DOHH2 (cell line): ENCODE measurements around the gene NLRP13.

ENCODE experiments used
- H3F3A ChIP-seq: fragments of 200-600 bp; sonication (generic), shearing (Covaris generic); 2 replicates; pipeline ENCODE4 v1.6.0; 2016; ENCODE audit warnings: antibody characterized with exemption, mild to moderate bottlenecking; ENCODE audit not compliant: control insufficient read depth, insufficient read depth
- H3K27ac ChIP-seq: fragments of 200-600 bp; sonication (generic); 2 replicates; pipeline ENCODE4 v1.5.1; 2014; ENCODE audit warnings: low read depth, mild to moderate bottlenecking, low read length, moderate library complexity
- H3K27me3 ChIP-seq: fragments of 200-600 bp; sonication (generic); 2 replicates; pipeline ENCODE4 v1.6.1; 2014; ENCODE audit warnings: mild to moderate bottlenecking, low read length, mixed read lengths; ENCODE audit not compliant: control insufficient read depth
- H3K36me3 ChIP-seq: fragments of 200-600 bp; sonication (generic); 2 replicates; pipeline ENCODE4 v1.6.1; 2014; ENCODE audit warnings: mild to moderate bottlenecking, low read length, moderate library complexity, mixed read lengths; ENCODE audit not compliant: control insufficient read depth
- H3K4me1 ChIP-seq: fragments of 200-600 bp; sonication (generic); 2 replicates; pipeline ENCODE4 v1.6.1; 2014; ENCODE audit warnings: mild to moderate bottlenecking, low read length, mixed read lengths; ENCODE audit not compliant: control insufficient read depth
- H3K4me2 ChIP-seq: fragments of 200-600 bp; sonication (generic); 2 replicates; pipeline ENCODE4 v1.6.0; 2014; ENCODE audit warnings: mild to moderate bottlenecking, low read length, moderate library complexity
- H3K4me3 ChIP-seq: fragments of 200-600 bp; sonication (generic); 2 replicates; pipeline ENCODE4 v1.5.1; 2014; ENCODE audit warnings: mild to moderate bottlenecking, low read length, mixed read lengths
- H3K79me2 ChIP-seq: fragments of 200-600 bp; sonication (generic); 2 replicates; pipeline ENCODE4 v1.6.1; 2014; ENCODE audit warnings: mild to moderate bottlenecking, low read length, mixed read lengths; ENCODE audit not compliant: control insufficient read depth
- H3K9me2 ChIP-seq: fragments of 200-600 bp; sonication (generic); replicated peaks from 2 replicates; pipeline ENCODE4 v1.6.1; 2014; ENCODE audit warnings: mild to moderate bottlenecking, low read length, mixed read lengths; ENCODE audit not compliant: control insufficient read depth
- H3K9me3 ChIP-seq: fragments of 200-600 bp; sonication (generic); 2 replicates; pipeline ENCODE4 v1.6.1; 2014; ENCODE audit warnings: antibody characterized with exemption, low read length, mixed read lengths; ENCODE audit not compliant: control insufficient read depth, insufficient read depth
- H4K20me1 ChIP-seq: fragments of 200-600 bp; sonication (generic); 2 replicates; pipeline ENCODE4 v1.6.0; 2014; ENCODE audit warnings: low read depth, mild to moderate bottlenecking, antibody characterized with exemption, low read length, moderate library complexity; ENCODE audit not compliant: control insufficient read depth, insufficient read depth
- CTCF ChIP-seq: fragments of 200-600 bp; sonication (generic); IDR thresholded peaks from one replicate; pipeline ENCODE4 v1.5.1; 2014; ENCODE audit warnings: antibody characterized with exemption, mild to moderate bottlenecking, low read depth, low read length; ENCODE audit not compliant: poor library complexity, severe bottlenecking
- EZH2phosphoT487 ChIP-seq: fragments of 200-600 bp; sonication (generic); IDR thresholded peaks from 2 replicates; pipeline ENCODE4 v1.6.1; 2017; ENCODE audit warnings: borderline replicate concordance, mild to moderate bottlenecking, antibody characterized with exemption, low read length, moderate library complexity, mixed read lengths

NLRP13 gene

GRCh38 chr19:55912916-55913315, 19.2 kb downstream of the NLRP13 start:
- Histone ChIP-seq H3K79me2 (no peaks in the 10 kb centered on the region), H3K4me1 (no peaks in the 10 kb centered on the region), H3K9me3 (no peaks in the 10 kb centered on the region), H3K9me2 (no peaks in the 10 kb centered on the region), H3K27me3 (0 out of 2 replicates have a peak, but pooled peaks cover 4% of the 10 kb centered on the region), H3K4me3 (no peak overlapping the region), H3F3A (no peaks in the 10 kb centered on the region), H3K36me3 (no peaks in the 10 kb centered on the region), H4K20me1 (no peaks in the 10 kb centered on the region), H3K27ac (no peak overlapping the region), H3K4me2 (no peak overlapping the region)
- TF ChIP-seq EZH2phosphoT487 (no peak), CTCF (no peak)

- H3F3A ChIP-seq: no peaks in the 10 kb centered on the region
- no peaks in the 10 kb centered on the region for H3K9me3 ChIP-seq
- H4K20me1 ChIP-seq: no peaks in the 10 kb centered on the region
- no peaks in the 10 kb centered on the region for H3K4me1 ChIP-seq
- H3K36me3 ChIP-seq: no peaks in the 10 kb centered on the region
- TF ChIP-seq EZH2phosphoT487 (no peak), CTCF (no peak)
- no peak overlapping the region for H3K4me3 ChIP-seq
- 0 out of 2 replicates have a peak, but pooled peaks cover 4% of the 10 kb centered on the region for H3K27me3 ChIP-seq
- H3K79me2 ChIP-seq: no peaks in the 10 kb centered on the region
- no peak overlapping the region for H3K4me2 ChIP-seq
- no peak overlapping the region for H3K27ac ChIP-seq
- H3K9me2 ChIP-seq: no peaks in the 10 kb centered on the region
Measured at GRCh38 chr19:55909801-55910200, 22.3 kb downstream of the NLRP13 start.

- H3K9me3 ChIP-seq: no peaks in the 10 kb centered on the region
- no peaks in the 10 kb centered on the region for H3F3A ChIP-seq
- H3K27ac ChIP-seq: no peak overlapping the region
- H3K9me2 ChIP-seq: no peaks in the 10 kb centered on the region
- H3K4me3 ChIP-seq: no peak overlapping the region
- no peaks in the 10 kb centered on the region for H3K36me3 ChIP-seq
- no peak overlapping the region for H3K4me2 ChIP-seq
- 0 out of 2 replicates have a peak, but pooled peaks cover 4% of the 10 kb centered on the region for H3K27me3 ChIP-seq
- no peaks in the 10 kb centered on the region for H3K4me1 ChIP-seq
- no peaks in the 10 kb centered on the region for H4K20me1 ChIP-seq
- no peaks in the 10 kb centered on the region for H3K79me2 ChIP-seq
- TF ChIP-seq EZH2phosphoT487 (no peak), CTCF (no peak)
Measured at GRCh38 chr19:55907746-55908145, 24.4 kb downstream of the NLRP13 start.

- TF ChIP-seq EZH2phosphoT487 (no peak), CTCF (no peak)
- no peaks in the 10 kb centered on the region for H3K36me3 ChIP-seq
Measured at GRCh38 chr19:55907286-55907685, 24.9 kb downstream of the NLRP13 start.

More at GRCh38 chr19:55907286-55907685, 24.9 kb downstream of the NLRP13 start:
- Histone ChIP-seq H3F3A (no peaks in the 10 kb centered on the region), H3K4me2 (no peak overlapping the region), H3K9me3 (no peaks in the 10 kb centered on the region), H3K4me1 (no peaks in the 10 kb centered on the region), H3K9me2 (no peaks in the 10 kb centered on the region), H3K79me2 (no peaks in the 10 kb centered on the region), H3K27me3 (0 out of 2 replicates have a peak, but pooled peaks cover 4% of the 10 kb centered on the region), H3K27ac (no peak overlapping the region), H3K4me3 (no peak overlapping the region), H4K20me1 (no peaks in the 10 kb centered on the region)
